ENCODE results near the gene TNFAIP8.

GRCh38 chr5:119353213-119353612 is 2.6 kb upstream of the TNFAIP8 start:
- TF ChIP-seq, protein P1, sequence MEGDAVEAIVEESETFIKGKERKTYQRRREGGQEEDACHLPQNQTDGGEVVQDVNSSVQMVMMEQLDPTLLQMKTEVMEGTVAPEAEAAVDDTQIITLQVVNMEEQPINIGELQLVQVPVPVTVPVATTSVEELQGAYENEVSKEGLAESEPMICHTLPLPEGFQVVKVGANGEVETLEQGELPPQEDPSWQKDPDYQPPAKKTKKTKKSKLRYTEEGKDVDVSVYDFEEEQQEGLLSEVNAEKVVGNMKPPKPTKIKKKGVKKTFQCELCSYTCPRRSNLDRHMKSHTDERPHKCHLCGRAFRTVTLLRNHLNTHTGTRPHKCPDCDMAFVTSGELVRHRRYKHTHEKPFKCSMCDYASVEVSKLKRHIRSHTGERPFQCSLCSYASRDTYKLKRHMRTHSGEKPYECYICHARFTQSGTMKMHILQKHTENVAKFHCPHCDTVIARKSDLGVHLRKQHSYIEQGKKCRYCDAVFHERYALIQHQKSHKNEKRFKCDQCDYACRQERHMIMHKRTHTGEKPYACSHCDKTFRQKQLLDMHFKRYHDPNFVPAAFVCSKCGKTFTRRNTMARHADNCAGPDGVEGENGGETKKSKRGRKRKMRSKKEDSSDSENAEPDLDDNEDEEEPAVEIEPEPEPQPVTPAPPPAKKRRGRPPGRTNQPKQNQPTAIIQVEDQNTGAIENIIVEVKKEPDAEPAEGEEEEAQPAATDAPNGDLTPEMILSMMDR (IDR thresholded peaks at IDR 0.05), result no peak
- TF ChIP-seq EZH2 (IDR thresholded peaks at IDR 0.05), result no peak

All from neural progenitor cell (in vitro differentiated cells).